Measurements from ENCODE around the gene EXOSC9.

Gene EXOSC9

GRCh38 chr4:121785479-121785878, 15.6 kb upstream of the EXOSC9 start:
- Histone ChIP-seq H3K4me3 (ENCODE audit: low read depth, low read length) (no peak overlapping the region), H3K27me3 (peaks cover 19% of the 10 kb centered on the region), H3K4me1 (no peaks in the 10 kb centered on the region), H3K9me3 (no peaks in the 10 kb centered on the region), H3K36me3 (no peaks in the 10 kb centered on the region)
- no peak for TF ChIP-seq CTCF (IDR thresholded peaks at IDR 0.05; ENCODE audit: low read depth, low read length)
- DNase-seq: no peak

DNA sequence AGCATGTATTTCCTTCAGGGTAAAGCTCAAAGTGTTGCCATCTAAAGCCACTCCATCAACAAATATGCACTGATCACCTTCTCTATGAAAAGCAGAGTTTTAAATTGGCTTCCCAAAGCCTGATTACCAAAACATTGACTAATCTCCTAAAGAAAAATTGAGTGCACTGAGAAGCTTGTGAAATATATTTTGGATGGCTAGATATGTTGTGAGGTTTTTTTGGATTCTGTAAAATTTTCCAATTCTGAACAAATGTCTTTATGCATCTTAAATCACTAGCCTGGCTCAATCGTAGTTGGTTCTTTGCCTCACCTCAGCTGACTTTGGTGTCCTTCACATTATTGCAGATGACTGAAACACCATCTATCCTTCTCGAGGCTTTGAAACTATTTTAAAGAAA, 14.9 kb upstream of the EXOSC9 start:
- H3K36me3 ChIP-seq: no peaks in the 10 kb centered on the region
- peaks cover 25% of the 10 kb centered on the region for H3K27me3 ChIP-seq
- no peaks in the 10 kb centered on the region for H3K9me3 ChIP-seq
- no peak for TF ChIP-seq CTCF (IDR thresholded peaks at IDR 0.05; ENCODE audit: low read depth, low read length)
- H3K4me1 ChIP-seq: no peaks in the 10 kb centered on the region
- DNase-seq: no peak
- H3K4me3 ChIP-seq (ENCODE audit: low read depth, low read length): no peak overlapping the region

DNA sequence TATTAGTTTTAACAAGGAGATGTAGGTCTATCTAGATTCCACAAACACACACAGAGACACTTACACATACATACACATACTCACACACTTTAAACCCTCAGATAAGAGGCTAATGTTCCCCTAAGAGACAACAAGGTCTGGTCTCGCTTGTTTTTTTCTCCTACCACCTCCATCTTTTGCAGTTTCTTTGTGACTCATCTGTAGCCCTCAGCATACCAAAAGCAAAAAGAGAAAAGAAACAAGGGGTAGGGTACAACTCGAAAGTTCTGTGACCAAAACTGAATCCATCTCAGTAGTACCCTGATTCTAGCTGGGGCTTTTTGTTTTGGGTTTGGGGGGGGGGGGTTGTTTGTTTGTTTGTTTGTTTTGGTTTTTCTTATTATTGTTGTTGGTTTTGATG, 12.2 kb upstream of the EXOSC9 start:
- Histone ChIP-seq H3K4me3 (ENCODE audit: low read depth, low read length) (no peak overlapping the region), H3K4me1 (no peaks in the 10 kb centered on the region), H3K27me3 (peaks cover 37% of the 10 kb centered on the region), H3K9me3 (no peaks in the 10 kb centered on the region), H3K36me3 (no peaks in the 10 kb centered on the region)
- TF ChIP-seq CTCF (IDR thresholded peaks at IDR 0.05; ENCODE audit: low read depth, low read length): no peak
- no peak for DNase-seq

GRCh38 chr4:121789455-121789854, 11.7 kb upstream of the EXOSC9 start:
- TF ChIP-seq CTCF (IDR thresholded peaks at IDR 0.05; ENCODE audit: low read depth, low read length): no peak
- Histone ChIP-seq H3K4me1 (no peaks in the 10 kb centered on the region), H3K9me3 (no peaks in the 10 kb centered on the region), H3K36me3 (no peaks in the 10 kb centered on the region), H3K4me3 (ENCODE audit: low read depth, low read length) (no peak overlapping the region), H3K27me3 (peaks cover 38% of the 10 kb centered on the region)
- DNase-seq: no peak

GRCh38 chr4:121789960-121790829, 10.9 kb upstream of the EXOSC9 start:
- TF ChIP-seq CTCF (IDR thresholded peaks at IDR 0.05; ENCODE audit: low read depth, low read length): no peak
- DNase-seq: no peak

DNA sequence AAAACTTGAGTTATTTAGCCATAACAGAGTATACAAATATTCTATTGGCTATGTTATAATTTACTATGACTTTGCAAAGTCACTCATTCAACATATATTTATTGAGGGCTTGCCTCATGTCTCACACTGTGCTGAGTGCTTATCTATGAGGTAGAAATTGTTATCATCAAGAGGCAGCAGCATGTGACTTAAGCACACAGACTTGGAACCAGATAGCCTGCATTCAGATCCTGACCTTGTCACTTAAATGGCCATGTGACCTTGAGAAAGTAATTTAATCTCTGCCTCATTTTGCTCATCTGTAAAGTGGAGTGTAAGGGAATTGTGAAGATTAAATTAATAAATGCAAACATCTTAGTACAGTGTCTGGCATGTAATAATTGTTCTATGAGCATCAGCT, 10.1 kb upstream of the EXOSC9 start:
- TF ChIP-seq CTCF (IDR thresholded peaks at IDR 0.05; ENCODE audit: low read depth, low read length): no peak
- peaks cover 41% of the 10 kb centered on the region for H3K27me3 ChIP-seq
- DNase-seq: no peak
- no peaks in the 10 kb centered on the region for H3K36me3 ChIP-seq
- no peaks in the 10 kb centered on the region for H3K9me3 ChIP-seq
- no peaks in the 10 kb centered on the region for H3K4me1 ChIP-seq
- no peak overlapping the region for H3K4me3 ChIP-seq (ENCODE audit: low read depth, low read length)

More at GRCh38 chr4:121789960-121790829, 10.9 kb upstream of the EXOSC9 start:
- H3K4me1 ChIP-seq: no peaks in the 10 kb centered on the region
- H3K9me3 ChIP-seq: no peaks in the 10 kb centered on the region
- H3K36me3 ChIP-seq: no peaks in the 10 kb centered on the region
- H3K27me3 ChIP-seq: peaks cover 41% of the 10 kb centered on the region
- no peak overlapping the region for H3K4me3 ChIP-seq (ENCODE audit: low read depth, low read length)
